ENCODE results near the gene MRPS27.

MRPS27 gene

DNA sequence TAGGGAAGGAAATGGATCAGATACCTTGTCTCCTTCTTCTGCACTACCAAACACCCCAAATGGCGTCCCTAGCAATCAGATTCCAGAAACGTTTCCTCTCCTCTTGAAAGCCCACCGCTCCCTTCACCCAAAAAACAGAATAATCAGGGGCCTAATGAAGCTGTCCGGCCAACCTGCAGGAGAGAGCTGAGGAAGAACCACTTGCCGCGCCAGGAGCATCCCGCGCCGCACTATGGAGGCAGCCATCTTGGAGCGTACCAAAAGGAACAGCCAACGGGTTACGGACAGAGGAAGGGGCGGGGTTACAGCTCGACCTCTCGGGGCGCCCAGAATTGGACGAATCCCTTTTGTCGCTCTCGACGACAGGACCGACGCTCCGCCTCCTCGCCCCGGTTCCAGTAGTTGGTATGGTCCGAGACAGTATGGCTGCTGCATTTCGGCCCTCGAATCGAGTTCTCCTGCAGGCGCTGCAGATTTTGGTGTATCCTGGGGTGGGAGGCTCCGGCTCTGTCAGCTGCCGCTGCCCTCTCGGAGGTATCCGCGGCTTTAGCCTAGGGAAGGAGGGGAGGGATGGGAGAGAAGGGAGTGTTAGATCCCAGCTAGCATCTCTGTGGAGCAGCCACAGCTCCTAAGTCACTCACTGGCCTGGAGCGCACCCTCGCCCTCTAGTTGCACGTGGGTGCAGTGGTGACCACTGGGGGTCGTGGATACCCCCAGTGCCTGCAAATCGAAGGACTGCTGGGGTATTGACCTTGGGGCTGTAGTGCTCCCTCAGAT, at the start of gene MRPS27, which contains the start of gene PTCD2:
MRPS27 (minus strand) TSS at position 265 of the 777 bp plus-strand sequence; CDS start at position 246, 19 bp downstream.
PTCD2 (plus strand) TSS at position 398 of the 777 bp plus-strand sequence; CDS start at position 408, 10 bp downstream.
- DNase-seq (ENCODE audit: low spot score), result peak; percentile 99
- TF ChIP-seq, protein P1, sequence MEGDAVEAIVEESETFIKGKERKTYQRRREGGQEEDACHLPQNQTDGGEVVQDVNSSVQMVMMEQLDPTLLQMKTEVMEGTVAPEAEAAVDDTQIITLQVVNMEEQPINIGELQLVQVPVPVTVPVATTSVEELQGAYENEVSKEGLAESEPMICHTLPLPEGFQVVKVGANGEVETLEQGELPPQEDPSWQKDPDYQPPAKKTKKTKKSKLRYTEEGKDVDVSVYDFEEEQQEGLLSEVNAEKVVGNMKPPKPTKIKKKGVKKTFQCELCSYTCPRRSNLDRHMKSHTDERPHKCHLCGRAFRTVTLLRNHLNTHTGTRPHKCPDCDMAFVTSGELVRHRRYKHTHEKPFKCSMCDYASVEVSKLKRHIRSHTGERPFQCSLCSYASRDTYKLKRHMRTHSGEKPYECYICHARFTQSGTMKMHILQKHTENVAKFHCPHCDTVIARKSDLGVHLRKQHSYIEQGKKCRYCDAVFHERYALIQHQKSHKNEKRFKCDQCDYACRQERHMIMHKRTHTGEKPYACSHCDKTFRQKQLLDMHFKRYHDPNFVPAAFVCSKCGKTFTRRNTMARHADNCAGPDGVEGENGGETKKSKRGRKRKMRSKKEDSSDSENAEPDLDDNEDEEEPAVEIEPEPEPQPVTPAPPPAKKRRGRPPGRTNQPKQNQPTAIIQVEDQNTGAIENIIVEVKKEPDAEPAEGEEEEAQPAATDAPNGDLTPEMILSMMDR (IDR thresholded peaks at IDR 0.05; ENCODE audit: borderline replicate concordance, control extremely low read depth, extremely low read depth, insufficient read depth, missing control alignments), result peak; percentile 33
- in situ Hi-C loops (cut with MboI; ENCODE audit: low sequenced_read_pairs, unreplicated experiment), result loop anchor here (25.0 kb wide), 1 partner anchor 533 kb away; no protein-coding TSS in a partner anchor

DNA sequence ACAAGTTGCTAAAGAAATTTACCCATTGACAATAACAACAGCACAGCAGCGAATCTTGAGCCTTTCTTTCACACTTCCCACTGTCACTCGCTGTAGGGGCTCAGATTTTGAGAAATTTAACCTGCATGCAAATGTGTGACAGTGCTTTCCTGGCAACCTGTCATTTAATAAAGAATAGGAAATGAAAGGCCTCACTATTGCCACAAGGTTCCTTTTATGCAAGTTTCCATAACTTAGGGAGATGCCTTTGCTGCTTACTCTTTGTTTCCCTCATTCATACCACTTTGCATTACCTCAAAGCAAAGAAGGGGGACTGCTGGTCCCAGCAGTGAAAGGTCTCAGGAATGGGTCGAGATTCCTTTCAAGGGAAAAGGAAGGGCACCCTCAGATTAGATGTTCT, 49.7 kb upstream of the MRPS27 start:
- peak; percentile 11 for DNase-seq (ENCODE audit: low spot score)
- TF ChIP-seq, protein P1 (IDR thresholded peaks at IDR 0.05; ENCODE audit: borderline replicate concordance, control extremely low read depth, extremely low read depth, insufficient read depth, missing control alignments), result no peak
- in situ Hi-C loops (cut with MboI; ENCODE audit: low sequenced_read_pairs, unreplicated experiment), result loop anchor here (25.0 kb wide), 1 partner anchor 443 kb away; the partner anchor contains the start of gene TNPO1

DNA sequence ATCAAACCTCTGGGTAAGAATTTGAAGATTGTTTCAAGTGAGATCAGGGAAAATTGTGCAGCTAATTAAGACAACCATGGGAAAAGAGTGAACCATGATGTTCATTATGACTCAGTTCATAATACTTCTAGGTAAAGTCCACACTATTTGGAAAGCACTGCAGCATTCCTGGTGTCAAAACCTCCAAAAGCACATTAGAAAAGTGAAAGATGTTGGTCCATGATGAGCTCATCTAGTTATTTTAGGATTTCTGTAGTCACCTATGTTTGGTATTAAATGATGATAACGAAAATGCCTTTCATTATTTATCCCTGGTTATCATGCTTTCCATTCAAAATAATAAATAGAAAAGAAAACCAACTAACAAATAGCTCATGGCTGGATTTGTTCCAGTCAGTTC, 49.3 kb upstream of the MRPS27 start:
- in situ Hi-C loops (cut with MboI; ENCODE audit: low sequenced_read_pairs, unreplicated experiment), result loop anchor here (25.0 kb wide), 1 partner anchor 443 kb away; the partner anchor contains the start of gene TNPO1
- no peak for DNase-seq (ENCODE audit: low spot score)
- TF ChIP-seq, protein P1 (IDR thresholded peaks at IDR 0.05; ENCODE audit: borderline replicate concordance, control extremely low read depth, extremely low read depth, insufficient read depth, missing control alignments), result no peak

DNA sequence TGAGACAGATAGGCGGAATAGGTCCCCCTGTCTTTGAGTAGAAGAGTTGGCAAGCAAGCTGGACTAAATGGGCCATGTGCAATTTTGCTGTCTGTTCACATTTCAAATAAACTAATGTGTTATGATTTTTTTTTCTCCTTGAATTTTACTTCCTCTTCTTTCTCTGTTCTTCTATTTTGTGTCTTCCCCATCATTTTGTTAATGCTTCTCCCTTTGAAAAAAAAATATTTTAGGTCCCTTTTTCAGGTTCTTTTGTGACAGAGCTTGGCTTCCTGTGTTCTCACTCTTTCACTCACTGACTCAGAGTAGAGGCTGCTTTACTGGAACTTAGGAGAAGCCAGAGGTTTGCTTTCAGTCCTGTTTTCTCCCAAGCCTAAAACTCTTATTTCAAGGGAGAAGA, 48.2 kb upstream of the MRPS27 start:
- TF ChIP-seq, protein P1 (IDR thresholded peaks at IDR 0.05; ENCODE audit: borderline replicate concordance, control extremely low read depth, extremely low read depth, insufficient read depth, missing control alignments), result no peak
- in situ Hi-C loops (cut with MboI; ENCODE audit: low sequenced_read_pairs, unreplicated experiment), result loop anchor here (25.0 kb wide), 1 partner anchor 444 kb away; the partner anchor contains the start of gene TNPO1
- no peak for DNase-seq (ENCODE audit: low spot score)

DNA sequence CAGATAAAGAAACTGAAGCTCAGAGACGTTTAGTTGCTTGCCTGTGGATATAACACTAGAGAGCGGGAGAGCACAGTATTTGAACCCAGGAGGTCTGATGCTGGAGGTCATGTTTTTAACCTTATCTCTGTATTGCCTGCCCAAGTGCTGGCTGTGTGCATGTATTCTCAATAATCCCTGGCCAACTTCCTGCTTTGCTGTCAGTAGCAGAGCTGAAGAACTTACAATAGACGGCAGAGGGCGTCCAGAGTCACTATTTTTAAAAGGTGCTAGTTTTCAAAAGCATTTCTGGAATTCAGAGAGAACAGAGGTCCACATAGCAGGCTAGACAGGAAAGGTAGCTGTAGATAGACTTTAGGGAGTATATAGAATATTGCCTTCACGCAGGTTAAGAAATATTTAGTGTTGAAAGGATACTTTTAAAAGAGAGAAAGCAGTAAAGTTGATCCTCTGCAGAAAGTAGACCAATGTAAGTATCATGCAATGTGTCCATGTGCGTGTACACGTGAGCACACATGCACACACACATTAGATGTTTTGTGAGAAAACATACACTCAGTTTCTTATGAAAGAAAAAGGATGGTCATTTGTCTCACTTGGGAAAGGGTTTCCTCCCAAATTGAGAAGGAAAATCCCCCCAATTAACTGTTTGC, 46.4 kb upstream of the MRPS27 start:
- TF ChIP-seq, protein P1 (IDR thresholded peaks at IDR 0.05; ENCODE audit: borderline replicate concordance, control extremely low read depth, extremely low read depth, insufficient read depth, missing control alignments), result peak; percentile 54
- in situ Hi-C loops (cut with MboI; ENCODE audit: low sequenced_read_pairs, unreplicated experiment), result loop anchor here (25.0 kb wide), 1 partner anchor 446 kb away; the partner anchor contains the start of gene TNPO1
- peak; percentile 43 for DNase-seq (ENCODE audit: low spot score)

DNA sequence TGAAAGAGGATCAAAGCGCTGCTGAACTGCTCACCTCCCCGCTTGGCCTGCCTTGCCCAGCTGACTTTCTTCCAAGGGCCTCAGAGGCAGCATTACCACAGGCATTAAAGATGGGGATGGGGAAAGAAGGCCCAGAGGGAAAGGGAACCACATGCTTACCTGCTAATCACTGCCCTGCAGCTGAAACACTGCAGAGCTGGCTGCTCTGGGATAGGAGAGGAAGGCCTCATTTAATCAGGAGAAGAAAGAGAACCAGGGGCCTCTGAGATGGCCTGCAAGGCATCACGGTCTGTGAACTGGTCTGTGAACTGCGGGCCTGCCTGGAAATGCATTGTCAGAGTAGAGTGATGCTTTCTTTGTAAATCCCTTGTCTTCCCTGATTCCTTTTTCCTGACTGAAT, 44.9 kb upstream of the MRPS27 start:
- TF ChIP-seq, protein P1 (IDR thresholded peaks at IDR 0.05; ENCODE audit: borderline replicate concordance, control extremely low read depth, extremely low read depth, insufficient read depth, missing control alignments), result no peak
- DNase-seq (ENCODE audit: low spot score), result no peak
- in situ Hi-C loops (cut with MboI; ENCODE audit: low sequenced_read_pairs, unreplicated experiment), result loop anchor here (25.0 kb wide), 1 partner anchor 447 kb away; the partner anchor contains the start of gene TNPO1

All from GM13976 (cell line).